IPS-18c (cell line): ENCODE data around the gene PGS1.

Source experiments
- H3K4me3 ChIP-seq: 2 replicates; pipeline ENCODE4 v1.7.0; 2013; ENCODE audit warnings: low read depth, mild to moderate bottlenecking, low read length, moderate library complexity; ENCODE audit not compliant: insufficient read depth
- H3K9me3 ChIP-seq: one replicate; pipeline ENCODE4 v1.6.1; 2013; ENCODE audit warnings: mild to moderate bottlenecking, low read length, moderate library complexity; ENCODE audit not compliant: control insufficient read depth, insufficient read depth

Gene PGS1

GRCh38 chr17:78412403-78412802 lies 34.0 kb downstream of the PGS1 start:
- Histone ChIP-seq H3K9me3 (peaks cover 6% of the 10 kb centered on the region), H3K4me3 (no peak overlapping the region)

GRCh38 chr17:78414178-78415162 lies 36.0 kb downstream of the PGS1 start:
- Histone ChIP-seq H3K9me3 (peaks cover 2% of the 10 kb centered on the region), H3K4me3 (no peak overlapping the region)

- H3K9me3 ChIP-seq, result peaks cover 2% of the 10 kb centered on the region
- no peak overlapping the region for H3K4me3 ChIP-seq
Observed at GRCh38 chr17:78415821-78416711, 37.6 kb downstream of the PGS1 start.

- H3K4me3 ChIP-seq, result no peak overlapping the region
- H3K9me3 ChIP-seq, result peaks cover 2% of the 10 kb centered on the region
Observed at GRCh38 chr17:78416791-78417530, 38.5 kb downstream of the PGS1 start.

- peaks cover 2% of the 10 kb centered on the region for H3K9me3 ChIP-seq
- no peak overlapping the region for H3K4me3 ChIP-seq
Observed at GRCh38 chr17:78417531-78417909, 39.1 kb downstream of the PGS1 start.

GRCh38 chr17:78418326-78419026 lies 40.0 kb downstream of the PGS1 start:
- no peak overlapping the region for H3K4me3 ChIP-seq
- peaks cover 2% of the 10 kb centered on the region for H3K9me3 ChIP-seq

GRCh38 chr17:78419970-78420815 lies 41.7 kb downstream of the PGS1 start:
- Histone ChIP-seq H3K9me3 (peaks cover 2% of the 10 kb centered on the region), H3K4me3 (no peak overlapping the region)

GRCh38 chr17:78421084-78421533 lies 42.7 kb downstream of the PGS1 start:
- H3K9me3 ChIP-seq, result no peaks in the 10 kb centered on the region
- H3K4me3 ChIP-seq, result no peak overlapping the region

GRCh38 chr17:78421534-78422266 lies 43.3 kb downstream of the PGS1 start:
- Histone ChIP-seq H3K4me3 (no peak overlapping the region), H3K9me3 (no peaks in the 10 kb centered on the region)

- H3K9me3 ChIP-seq, result no peaks in the 10 kb centered on the region
Observed at GRCh38 chr17:78422267-78422605, 43.8 kb downstream of the PGS1 start.

GRCh38 chr17:78422872-78423588 lies 44.6 kb downstream of the PGS1 start:
- H3K9me3 ChIP-seq, result no peaks in the 10 kb centered on the region
- H3K4me3 ChIP-seq, result no peak overlapping the region

More at GRCh38 chr17:78422267-78422605, 43.8 kb downstream of the PGS1 start:
- H3K4me3 ChIP-seq, result no peak overlapping the region

- Histone ChIP-seq H3K9me3 (no peaks in the 10 kb centered on the region), H3K4me3 (no peak overlapping the region)
Observed at GRCh38 chr17:78423961-78424675, 45.7 kb downstream of the PGS1 start.

GRCh38 chr17:78425429-78425828 lies 47.0 kb downstream of the PGS1 start:
- no peak overlapping the region for H3K4me3 ChIP-seq
- H3K9me3 ChIP-seq, result no peaks in the 10 kb centered on the region

- Histone ChIP-seq H3K9me3 (no peaks in the 10 kb centered on the region), H3K4me3 (no peak overlapping the region)
Observed at GRCh38 chr17:78426293-78426879, 47.9 kb downstream of the PGS1 start.
